SU-DHL-6 (cell line): ENCODE data around the gene ACSL4.

Experiments
- H2AFZ ChIP-seq: fragments of 200-600 bp; sonication (generic); 2 replicates; pipeline ENCODE4 v1.6.1; 2014; ENCODE audit warnings: low read depth, mild to moderate bottlenecking, moderate library complexity, mixed read lengths, antibody characterized with exemption, low read length; ENCODE audit not compliant: severe bottlenecking
- H3F3A ChIP-seq: fragments of 200-600 bp; shearing (Covaris generic); 2 replicates; pipeline ENCODE4 v1.6.0; 2016; ENCODE audit warnings: antibody characterized with exemption, mild to moderate bottlenecking; ENCODE audit not compliant: insufficient read depth
- H3K27ac ChIP-seq: fragments of 200-600 bp; sonication (generic); 2 replicates; pipeline ENCODE4 v1.5.1; 2016; ENCODE audit warnings: low read depth, mild to moderate bottlenecking, low read length, moderate library complexity, mixed read lengths
- H3K27me3 ChIP-seq: fragments of 200-600 bp; sonication (generic), shearing (Covaris generic); 2 replicates; pipeline ENCODE4 v1.6.0; 2014; ENCODE audit warnings: mild to moderate bottlenecking, low read length
- H3K36me3 ChIP-seq: fragments of 200-600 bp; sonication (generic); 2 replicates; pipeline ENCODE4 v1.6.1; 2014; ENCODE audit warnings: mild to moderate bottlenecking, low read length, mixed read lengths
- H3K4me2 ChIP-seq: fragments of 300-600, 200-600 bp; shearing (Covaris generic), sonication (generic); 2 replicates; pipeline ENCODE4 v1.6.0; 2014; ENCODE audit warnings: low read length, low read depth, mild to moderate bottlenecking; ENCODE audit not compliant: poor library complexity, severe bottlenecking
- H3K4me3 ChIP-seq: fragments of 200-600 bp; sonication (generic); 2 replicates; pipeline ENCODE4 v1.5.1; 2014; ENCODE audit warnings: antibody characterized with exemption, low read length, mild to moderate bottlenecking, mixed read lengths; ENCODE audit not compliant: insufficient read depth, poor library complexity, severe bottlenecking
- H3K79me2 ChIP-seq: fragments of 200-600 bp; sonication (generic); 2 replicates; pipeline ENCODE4 v1.6.1; 2014; ENCODE audit warnings: mild to moderate bottlenecking, low read length, moderate library complexity; ENCODE audit not compliant: insufficient read depth
- H3K9ac ChIP-seq: fragments of 200-600 bp; sonication (generic); 2 replicates; pipeline ENCODE4 v1.7.0; 2014; ENCODE audit warnings: mild to moderate bottlenecking, low read length
- H3K9me2 ChIP-seq: fragments of 200-600 bp; sonication (generic); replicated peaks from 2 replicates; pipeline ENCODE4 v1.6.1; 2014; ENCODE audit warnings: low read length; ENCODE audit not compliant: insufficient read depth
- H3K9me3 ChIP-seq: fragments of 200-600 bp; sonication (generic); 2 replicates; pipeline ENCODE4 v1.6.1; 2014; ENCODE audit warnings: low read length, mixed read lengths; ENCODE audit not compliant: insufficient read depth
- H4K20me1 ChIP-seq: fragments of 200-600 bp; sonication (generic); 2 replicates; pipeline ENCODE4 v1.6.1; 2014; ENCODE audit warnings: low read depth, mild to moderate bottlenecking, antibody characterized with exemption, low read length, moderate library complexity, mixed read lengths
- CTCF ChIP-seq: fragments of 200-600 bp; sonication (generic); IDR thresholded peaks from one replicate; pipeline ENCODE4 v1.5.1; 2017; ENCODE audit warnings: antibody characterized with exemption, mild to moderate bottlenecking, low read length, moderate library complexity; ENCODE audit not compliant: insufficient read depth, poor library complexity, severe bottlenecking
- EZH2phosphoT487 ChIP-seq: fragments of 200-600 bp; sonication (generic), shearing (Covaris generic); conservative IDR thresholded peaks from 2 replicates; pipeline ENCODE4 v1.6.1; 2018; ENCODE audit warnings: mild to moderate bottlenecking, antibody characterized with exemption, low read length, moderate library complexity, mixed read lengths

ACSL4 gene

DNA sequence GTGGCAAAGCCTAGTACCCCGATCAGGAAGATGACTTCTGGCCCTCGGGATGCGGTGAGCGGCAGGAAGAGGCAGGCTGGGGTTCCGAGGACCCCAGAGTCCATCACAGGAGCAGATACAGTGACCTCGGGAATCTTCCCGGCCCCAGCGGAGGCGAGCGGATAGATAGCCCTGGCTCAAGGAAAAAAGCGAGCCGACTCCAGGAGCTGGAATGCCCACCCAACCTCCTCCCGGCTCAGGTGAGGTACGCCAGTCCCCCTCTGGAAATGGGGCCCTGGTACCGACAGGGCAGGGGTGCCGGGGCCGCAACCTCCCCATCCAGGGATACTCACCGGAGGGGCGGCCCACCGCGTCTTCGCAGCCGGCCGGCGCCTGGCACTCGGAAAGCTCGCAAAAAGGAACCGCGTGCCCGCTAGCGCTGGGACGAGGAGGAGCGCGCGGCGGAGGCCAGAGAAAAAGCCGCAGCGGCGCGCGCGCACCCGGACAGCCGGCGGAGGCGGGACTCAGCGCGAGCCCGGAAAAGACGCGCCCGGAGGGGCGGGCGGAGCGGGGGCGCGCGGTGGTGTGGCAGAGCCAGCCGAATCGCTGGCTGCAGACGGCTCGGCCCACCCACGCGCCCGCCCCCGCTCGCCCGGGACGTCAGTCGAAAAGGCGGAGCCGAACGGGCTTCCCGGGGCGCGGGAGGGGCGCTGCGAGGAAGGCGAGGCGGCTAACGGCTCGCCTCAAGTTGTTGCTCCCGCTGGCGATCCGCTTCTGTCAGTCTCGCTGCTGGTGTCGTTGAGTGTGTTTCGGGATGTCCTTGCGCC is at the start of gene ACSL4:
TSS of gene ACSL4 (minus strand) at position 451 of the 806 bp plus-strand sequence. CDS start 49,894 bp downstream, outside the sequence.
- Histone ChIP-seq H3K9me2 (no peaks in the 10 kb centered on the region), H2AFZ (peak within 1 kb of the TSS; percentile 74), H4K20me1 (no peaks in the 10 kb centered on the region), H3K9me3 (no peaks in the 10 kb centered on the region), H3F3A (no peaks in the 10 kb centered on the region; the same call in 1 of the 2 replicates), H3K4me3 (peak within 1 kb of the TSS; percentile 88), H3K9ac (peak within 1 kb of the TSS; percentile 97), H3K4me2 (peak within 1 kb of the TSS; percentile 85), H3K27ac (peak within 1 kb of the TSS; percentile 70), H3K36me3 (no peaks in the 10 kb centered on the region), H3K79me2 (peaks cover 50% of the 10 kb centered on the region), H3K27me3 (no peaks in the 10 kb centered on the region)
- TF ChIP-seq EZH2phosphoT487 (no peak), CTCF (no peak)

GRCh38 chrX:109777749-109778148 is 44.7 kb upstream of the ACSL4 start:
- H3K36me3 ChIP-seq: no peaks in the 10 kb centered on the region
- no peak overlapping the region for H3K4me2 ChIP-seq
- no peaks in the 10 kb centered on the region for H3K79me2 ChIP-seq
- H4K20me1 ChIP-seq: no peaks in the 10 kb centered on the region
- no peak overlapping the region for H2AFZ ChIP-seq
- no peak overlapping the region for H3K9ac ChIP-seq
- TF ChIP-seq CTCF: no peak
- H3F3A ChIP-seq: no peaks in the 10 kb centered on the region
- no peaks in the 10 kb centered on the region for H3K27me3 ChIP-seq
- H3K9me2 ChIP-seq: no peaks in the 10 kb centered on the region
- H3K4me3 ChIP-seq: no peak overlapping the region
- no peaks in the 10 kb centered on the region for H3K9me3 ChIP-seq
- no peak overlapping the region for H3K27ac ChIP-seq

GRCh38 chrX:109776986-109777385 is 43.9 kb upstream of the ACSL4 start:
- no peak for TF ChIP-seq CTCF
- TF ChIP-seq EZH2phosphoT487: no peak
- no peaks in the 10 kb centered on the region for H4K20me1 ChIP-seq
- no peaks in the 10 kb centered on the region for H3K79me2 ChIP-seq
- H3K9ac ChIP-seq: no peak overlapping the region
- no peak overlapping the region for H3K4me3 ChIP-seq
- H2AFZ ChIP-seq: no peak overlapping the region
- no peaks in the 10 kb centered on the region for H3F3A ChIP-seq
- H3K9me2 ChIP-seq: no peaks in the 10 kb centered on the region
- no peaks in the 10 kb centered on the region for H3K9me3 ChIP-seq
- no peak overlapping the region for H3K27ac ChIP-seq
- no peaks in the 10 kb centered on the region for H3K36me3 ChIP-seq
- H3K4me2 ChIP-seq: no peak overlapping the region
- no peaks in the 10 kb centered on the region for H3K27me3 ChIP-seq
